ENCODE data around the gene MBD5. TPM values are rescaled to one million over a fixed set of nuclear protein-coding genes. Genes with fewer than 3 reads are reported as not detected.

The MBD5 gene
- total and polyA plus RNA-seq, 4 donors: 2.0 to 15.9 (median 9.5) TPM

- no peak for TF ChIP-seq ATF3 (IDR thresholded peaks at IDR 0.05)
- TF ChIP-seq NR2F2 (IDR thresholded peaks at IDR 0.05): no peak
- no peak for TF ChIP-seq RXRA (IDR thresholded peaks at IDR 0.05)
- no peak for TF ChIP-seq ZBTB33 (IDR thresholded peaks at IDR 0.05)
Observed at GRCh38 chr2:147998203-147998602, 22.7 kb upstream of the MBD5 start (continued).

GRCh38 chr2:147999126-147999525, 21.8 kb upstream of the MBD5 start:
- H3K36me3 ChIP-seq (ENCODE audit: control insufficient read depth in 4 of 4, insufficient read depth in 3 of 4, low read depth in 1 of 4, low read length in 3 of 4): peaks cover 0 to 4% (median under 1%) of the 10 kb centered on the region in 4 donors
- no peak for DNase-seq (ENCODE audit: low spot score)
- no peak overlapping the region for H3K4me3 ChIP-seq (ENCODE audit: low read depth in 1 of 3, low read length in 3 of 3)
- no peak overlapping the region for H3K27ac ChIP-seq (ENCODE audit: low read depth in 1 of 2, low read length in 2 of 2)
- no peak overlapping the region for H3K9ac ChIP-seq (ENCODE audit: low read depth in 1 of 2, low read length in 2 of 2)
- WGBS: 73% methylated on average over 2 of the region's 2 CpGs
- no peaks in the 10 kb centered on the region for H3K4me1 ChIP-seq (ENCODE audit: control insufficient read depth in 4 of 4, insufficient read depth in 4 of 4, low read length in 3 of 4)
- TF ChIP-seq HNF4A (conservative IDR thresholded peaks at IDR 0.05) (no peak), ZBTB33 (IDR thresholded peaks at IDR 0.05) (no peak), TAF1 (conservative IDR thresholded peaks at IDR 0.05) (no peak), ATF3 (IDR thresholded peaks at IDR 0.05) (no peak), EGR1 (IDR thresholded peaks at IDR 0.05; ENCODE audit: low read depth in 2 of 2) (no peak), NR2F2 (IDR thresholded peaks at IDR 0.05) (no peak), JUND (IDR thresholded peaks at IDR 0.05) (no peak), HNF4G (IDR thresholded peaks at IDR 0.05) (no peak), FOXA1 (IDR thresholded peaks at IDR 0.05) (no peak), GABPA (IDR thresholded peaks at IDR 0.05 in 1 of 2, conservative IDR thresholded peaks at IDR 0.05 in 1 of 2) (no peak), MAX (IDR thresholded peaks at IDR 0.05) (no peak), YY1 (IDR thresholded peaks at IDR 0.05) (no peak)
- H3K27me3 ChIP-seq (ENCODE audit: control insufficient read depth in 4 of 4, insufficient read depth in 4 of 4, low read length in 3 of 4): no peaks in the 10 kb centered on the region
- H3K9me3 ChIP-seq (ENCODE audit: control insufficient read depth in 4 of 4, low read length in 3 of 4): peaks cover 0 to 2% (median 0%) of the 10 kb centered on the region in 4 donors

- WGBS: 85% methylated on average over 1 of the region's 1 CpG
- Histone ChIP-seq H3K9ac (ENCODE audit: low read depth in 1 of 2, low read length in 2 of 2) (no peak overlapping the region), H3K4me3 (ENCODE audit: low read depth in 1 of 3, low read length in 3 of 3) (no peak overlapping the region), H3K27me3 (ENCODE audit: control insufficient read depth in 4 of 4, insufficient read depth in 4 of 4, low read length in 3 of 4) (no peaks in the 10 kb centered on the region), H3K36me3 (ENCODE audit: control insufficient read depth in 4 of 4, insufficient read depth in 3 of 4, low read depth in 1 of 4, low read length in 3 of 4) (peaks cover 0 to 4% (median under 1%) of the 10 kb centered on the region in 4 donors), H3K4me1 (ENCODE audit: control insufficient read depth in 4 of 4, insufficient read depth in 4 of 4, low read length in 3 of 4) (no peaks in the 10 kb centered on the region), H3K9me3 (ENCODE audit: control insufficient read depth in 4 of 4, low read length in 3 of 4) (peaks cover 0 to 1% (median 0%) of the 10 kb centered on the region in 4 donors), H3K27ac (ENCODE audit: low read depth in 1 of 2, low read length in 2 of 2) (no peak overlapping the region)
- no peak for DNase-seq (ENCODE audit: low spot score)
- no peak for TF ChIP-seq JUND (IDR thresholded peaks at IDR 0.05)
- no peak for TF ChIP-seq FOXA2 (IDR thresholded peaks at IDR 0.05)
- TF ChIP-seq MAX (IDR thresholded peaks at IDR 0.05): no peak
- no peak for TF ChIP-seq YY1 (IDR thresholded peaks at IDR 0.05)
- TF ChIP-seq EGR1 (IDR thresholded peaks at IDR 0.05; ENCODE audit: low read depth in 2 of 2): no peak
- no peak for TF ChIP-seq RAD21 (IDR thresholded peaks at IDR 0.05)
- no peak for TF ChIP-seq ATF3 (IDR thresholded peaks at IDR 0.05)
- TF ChIP-seq GABPA (IDR thresholded peaks at IDR 0.05 in 1 of 2, conservative IDR thresholded peaks at IDR 0.05 in 1 of 2): no peak
- no peak for TF ChIP-seq HNF4A (conservative IDR thresholded peaks at IDR 0.05)
- no peak for TF ChIP-seq FOXA1 (IDR thresholded peaks at IDR 0.05)
- no peak for TF ChIP-seq RXRA (IDR thresholded peaks at IDR 0.05)
- TF ChIP-seq NR2F2 (IDR thresholded peaks at IDR 0.05): no peak
- no peak for TF ChIP-seq ZBTB33 (IDR thresholded peaks at IDR 0.05)
- TF ChIP-seq TAF1 (conservative IDR thresholded peaks at IDR 0.05): no peak
- TF ChIP-seq HNF4G (IDR thresholded peaks at IDR 0.05): no peak
- no peak for TF ChIP-seq REST (IDR thresholded peaks at IDR 0.05)
Observed at GRCh38 chr2:148000095-148000494, 20.8 kb upstream of the MBD5 start.

Measured in liver (tissue), 9 donors.